ENCODE measurements around the gene JAK2.

Gene JAK2
- long read RNA-seq, full-length matches to known transcripts = 8 of 47 reads
- long read RNA-seq, partial matches to known transcripts = 19 of 47 reads
- long read RNA-seq, other reads (novel, unspliced or antisense) = 20 of 47 reads

DNA sequence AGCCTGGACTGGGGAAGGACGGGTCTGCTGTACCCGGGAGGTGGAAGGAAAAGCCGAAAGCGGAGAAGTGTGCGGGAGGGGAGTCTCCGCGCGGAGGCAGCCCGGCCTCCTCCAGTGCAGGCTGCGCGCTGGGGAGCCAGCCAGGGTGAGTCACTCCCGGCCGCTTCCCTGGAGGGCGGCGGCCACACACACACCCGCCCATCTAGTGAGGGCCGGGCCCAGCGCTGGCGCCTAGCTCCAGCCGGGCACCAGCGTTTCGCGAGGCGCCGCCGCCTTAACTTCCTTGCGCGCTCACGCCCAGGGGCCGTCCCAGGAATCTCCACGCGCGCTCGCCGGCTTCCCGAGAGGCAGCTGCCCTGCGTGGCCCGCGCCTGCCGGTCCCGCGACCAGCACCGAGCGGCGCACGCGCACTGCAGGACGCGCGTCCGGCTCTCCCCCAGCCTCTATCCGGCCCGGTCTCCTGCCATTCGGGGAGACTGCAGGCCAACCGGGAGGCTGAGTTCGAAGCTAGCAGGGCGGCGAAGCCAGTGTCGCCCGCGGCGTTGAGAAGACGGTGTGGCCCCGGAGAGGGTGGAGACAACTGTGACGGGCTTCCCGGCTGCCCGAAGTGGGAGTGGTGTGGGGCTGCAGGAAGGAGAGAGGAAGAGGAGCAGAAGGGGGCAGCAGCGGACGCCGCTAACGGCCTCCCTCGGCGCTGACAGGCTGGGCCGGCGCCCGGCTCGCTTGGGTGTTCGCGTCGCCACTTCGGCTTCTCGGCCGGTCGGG is at the start of gene JAK2:
Gene JAK2 (plus strand): TSS at position 652 of the 765 bp plus-strand sequence. CDS start 36,716 bp downstream, outside the sequence.
- H3K27ac ChIP-seq (replicated peaks) = peak within 1 kb of the TSS; percentile 91
- H3K4me3 ChIP-seq (replicated peaks; ENCODE audit: insufficient read depth, low read length) = peak within 1 kb of the TSS; percentile 63
- TF ChIP-seq CTCF (IDR thresholded peaks at IDR 0.05; ENCODE audit: insufficient read depth, low read length) (no peak), POLR2AphosphoS5 (IDR thresholded peaks at IDR 0.05; ENCODE audit: low read depth) (peak; percentile 86), REST (IDR thresholded peaks at IDR 0.05; ENCODE audit: insufficient replicate concordance, low read depth) (peak; percentile 36), SPI1 (IDR thresholded peaks at IDR 0.05; ENCODE audit: borderline replicate concordance, low read depth) (peak; percentile 55; the same call in 1 of the 2 replicates), GABPA (IDR thresholded peaks at IDR 0.05; ENCODE audit: low read depth) (peak; percentile 10; the same call in 1 of the 2 replicates)
- peak; percentile 77 to 95 for DNase-seq (ENCODE audit: low read depth in 1 of 2, low spot score in 1 of 2)
- no peaks in the 10 kb centered on the region for H3K27me3 ChIP-seq (ENCODE audit: insufficient read depth, poor library complexity, severe bottlenecking)

DNA sequence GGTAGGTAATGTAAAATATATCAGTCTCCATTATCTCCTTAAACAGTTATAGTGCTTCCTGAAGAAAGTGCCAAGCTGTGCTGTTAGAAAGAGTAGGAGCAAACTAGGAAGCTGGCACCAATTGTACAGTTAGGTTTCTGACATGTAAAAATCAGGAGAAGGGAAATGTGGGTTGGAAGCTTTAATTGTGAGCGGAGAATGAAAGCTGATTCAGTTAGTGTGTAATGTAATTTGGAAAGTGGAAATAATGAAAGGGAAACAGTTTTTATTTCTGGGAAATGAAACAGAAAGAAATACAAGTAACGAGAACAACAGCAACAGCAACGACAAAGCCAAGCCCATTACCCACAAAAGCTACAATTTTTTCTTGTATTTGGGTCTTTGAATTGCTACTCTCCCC is 48.8 kb upstream of the JAK2 start:
- Histone ChIP-seq H3K27me3 (ENCODE audit: insufficient read depth, poor library complexity, severe bottlenecking) (no peaks in the 10 kb centered on the region), H3K4me3 (replicated peaks; ENCODE audit: insufficient read depth, low read length) (no peak overlapping the region), H3K27ac (replicated peaks) (no peak overlapping the region)
- TF ChIP-seq GABPA (IDR thresholded peaks at IDR 0.05; ENCODE audit: low read depth) (no peak), REST (IDR thresholded peaks at IDR 0.05; ENCODE audit: insufficient replicate concordance, low read depth) (no peak), POLR2AphosphoS5 (IDR thresholded peaks at IDR 0.05; ENCODE audit: low read depth) (no peak), CTCF (IDR thresholded peaks at IDR 0.05; ENCODE audit: insufficient read depth, low read length) (no peak), SPI1 (IDR thresholded peaks at IDR 0.05; ENCODE audit: borderline replicate concordance, low read depth) (no peak)
- no peak for DNase-seq (ENCODE audit: low read depth in 1 of 2, low spot score in 1 of 2)

GRCh38 chr9:4936823-4937222 is 48.2 kb upstream of the JAK2 start:
- TF ChIP-seq SPI1 (IDR thresholded peaks at IDR 0.05; ENCODE audit: borderline replicate concordance, low read depth) (no peak), POLR2AphosphoS5 (IDR thresholded peaks at IDR 0.05; ENCODE audit: low read depth) (no peak), CTCF (IDR thresholded peaks at IDR 0.05; ENCODE audit: insufficient read depth, low read length) (no peak), REST (IDR thresholded peaks at IDR 0.05; ENCODE audit: insufficient replicate concordance, low read depth) (no peak), GABPA (IDR thresholded peaks at IDR 0.05; ENCODE audit: low read depth) (no peak)
- no peak overlapping the region for H3K27ac ChIP-seq (replicated peaks)
- no peak for DNase-seq (ENCODE audit: low read depth in 1 of 2, low spot score in 1 of 2)

More at GRCh38 chr9:4936823-4937222, 48.2 kb upstream of the JAK2 start:
- no peaks in the 10 kb centered on the region for H3K27me3 ChIP-seq (ENCODE audit: insufficient read depth, poor library complexity, severe bottlenecking)
- H3K4me3 ChIP-seq (replicated peaks; ENCODE audit: insufficient read depth, low read length) = no peak overlapping the region
